ENCODE measurements around the gene EFL1. TPM values are rescaled to one million over a fixed set of nuclear protein-coding genes. Genes with fewer than 3 reads are reported as not detected.

Gene EFL1
- total RNA-seq, 4 donors from 2014 or later: 2.8 to 28.3 (median 16.0) TPM

GRCh38 chr15:82140886-82141285 is 121.6 kb downstream of the EFL1 start:
- no peak for DNase-seq
- H3K27ac ChIP-seq: no peak overlapping the region
- H3K27me3 ChIP-seq: no peaks in the 10 kb centered on the region
- intact Hi-C loops (cut with DNase I; ENCODE audit: low total_unique reads): no loop called here
- H3K4me1 ChIP-seq: no peaks in the 10 kb centered on the region
- no peaks in the 10 kb centered on the region for H3K36me3 ChIP-seq
- H3K9me3 ChIP-seq: no peaks in the 10 kb centered on the region
- TF ChIP-seq, protein P1, sequence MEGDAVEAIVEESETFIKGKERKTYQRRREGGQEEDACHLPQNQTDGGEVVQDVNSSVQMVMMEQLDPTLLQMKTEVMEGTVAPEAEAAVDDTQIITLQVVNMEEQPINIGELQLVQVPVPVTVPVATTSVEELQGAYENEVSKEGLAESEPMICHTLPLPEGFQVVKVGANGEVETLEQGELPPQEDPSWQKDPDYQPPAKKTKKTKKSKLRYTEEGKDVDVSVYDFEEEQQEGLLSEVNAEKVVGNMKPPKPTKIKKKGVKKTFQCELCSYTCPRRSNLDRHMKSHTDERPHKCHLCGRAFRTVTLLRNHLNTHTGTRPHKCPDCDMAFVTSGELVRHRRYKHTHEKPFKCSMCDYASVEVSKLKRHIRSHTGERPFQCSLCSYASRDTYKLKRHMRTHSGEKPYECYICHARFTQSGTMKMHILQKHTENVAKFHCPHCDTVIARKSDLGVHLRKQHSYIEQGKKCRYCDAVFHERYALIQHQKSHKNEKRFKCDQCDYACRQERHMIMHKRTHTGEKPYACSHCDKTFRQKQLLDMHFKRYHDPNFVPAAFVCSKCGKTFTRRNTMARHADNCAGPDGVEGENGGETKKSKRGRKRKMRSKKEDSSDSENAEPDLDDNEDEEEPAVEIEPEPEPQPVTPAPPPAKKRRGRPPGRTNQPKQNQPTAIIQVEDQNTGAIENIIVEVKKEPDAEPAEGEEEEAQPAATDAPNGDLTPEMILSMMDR (IDR thresholded peaks at IDR 0.05): no peak
- TF ChIP-seq POLR2A (IDR thresholded peaks at IDR 0.05): no peak
- H3K4me3 ChIP-seq: no peak overlapping the region

- TF ChIP-seq POLR2A (IDR thresholded peaks at IDR 0.05): no peak
- TF ChIP-seq, protein P1 (IDR thresholded peaks at IDR 0.05): peak; percentile 60 to 70 (median 67)
- Histone ChIP-seq H3K4me1 (no peaks in the 10 kb centered on the region), H3K9me3 (no peaks in the 10 kb centered on the region), H3K27ac (no peak overlapping the region), H3K36me3 (no peaks in the 10 kb centered on the region), H3K27me3 (no peaks in the 10 kb centered on the region), H3K4me3 (no peak overlapping the region)
- intact Hi-C loops (cut with DNase I; ENCODE audit: low total_unique reads): no loop called here
- no peak for DNase-seq
These were observed 122.7 kb downstream of the EFL1 start for GRCh38 chr15:82139823-82140268.

- DNase-seq: no peak
- intact Hi-C loops (cut with DNase I; ENCODE audit: low total_unique reads): no loop called here
- Histone ChIP-seq H3K36me3 (no peaks in the 10 kb centered on the region), H3K4me3 (no peak overlapping the region), H3K27ac (no peak overlapping the region), H3K9me3 (no peaks in the 10 kb centered on the region), H3K4me1 (no peaks in the 10 kb centered on the region), H3K27me3 (no peaks in the 10 kb centered on the region)
- TF ChIP-seq, protein P1 (IDR thresholded peaks at IDR 0.05): no peak
- no peak for TF ChIP-seq POLR2A (IDR thresholded peaks at IDR 0.05)
These were observed 124.2 kb downstream of the EFL1 start for GRCh38 chr15:82138306-82138705.

- TF ChIP-seq, protein P1 (IDR thresholded peaks at IDR 0.05): no peak
- TF ChIP-seq POLR2A (IDR thresholded peaks at IDR 0.05): no peak
- no peak overlapping the region for H3K27ac ChIP-seq
- DNase-seq: no peak
- no peaks in the 10 kb centered on the region for H3K4me1 ChIP-seq
- intact Hi-C loops (cut with DNase I; ENCODE audit: low total_unique reads): no loop called here
- no peaks in the 10 kb centered on the region for H3K36me3 ChIP-seq
- H3K27me3 ChIP-seq: no peaks in the 10 kb centered on the region
- no peaks in the 10 kb centered on the region for H3K9me3 ChIP-seq
- H3K4me3 ChIP-seq: no peak overlapping the region
These were observed 125.3 kb downstream of the EFL1 start for GRCh38 chr15:82137261-82137660.

GRCh38 chr15:82136120-82136519 is 126.4 kb downstream of the EFL1 start:
- no peak for DNase-seq
- intact Hi-C loops (cut with DNase I; ENCODE audit: low total_unique reads): no loop called here
- no peaks in the 10 kb centered on the region for H3K9me3 ChIP-seq
- H3K4me1 ChIP-seq: no peaks in the 10 kb centered on the region
- H3K4me3 ChIP-seq: no peak overlapping the region
- TF ChIP-seq, protein P1 (IDR thresholded peaks at IDR 0.05): no peak
- TF ChIP-seq POLR2A (IDR thresholded peaks at IDR 0.05): no peak
- H3K27ac ChIP-seq: no peak overlapping the region
- H3K36me3 ChIP-seq: no peaks in the 10 kb centered on the region
- H3K27me3 ChIP-seq: no peaks in the 10 kb centered on the region

Measured in uterus (tissue), 4 donors.